Measurements from ENCODE around the gene ROGDI. TPM values are rescaled to one million over a fixed set of nuclear protein-coding genes. Genes with fewer than 3 reads are reported as not detected.

Gene ROGDI
- total RNA-seq, 4 donors from 2014 or later: 37.6 to 85.9 (median 62.6) TPM

GRCh38 chr16:4797805-4798252 lies 4.6 kb downstream of the ROGDI start:
- Histone ChIP-seq H3K27ac (no peak overlapping the region), H3K9me3 (no peaks in the 10 kb centered on the region), H3K4me1 (peaks cover 0 to 22% (median 10%) of the 10 kb centered on the region in 3 donors), H3K36me3 (peaks cover 0 to 49% of the 10 kb centered on the region in 2 donors), H3K27me3 (no peaks in the 10 kb centered on the region), H3K4me3 (no peak overlapping the region)
- no peak for TF ChIP-seq POLR2A (IDR thresholded peaks at IDR 0.05)
- TF ChIP-seq, protein P1, sequence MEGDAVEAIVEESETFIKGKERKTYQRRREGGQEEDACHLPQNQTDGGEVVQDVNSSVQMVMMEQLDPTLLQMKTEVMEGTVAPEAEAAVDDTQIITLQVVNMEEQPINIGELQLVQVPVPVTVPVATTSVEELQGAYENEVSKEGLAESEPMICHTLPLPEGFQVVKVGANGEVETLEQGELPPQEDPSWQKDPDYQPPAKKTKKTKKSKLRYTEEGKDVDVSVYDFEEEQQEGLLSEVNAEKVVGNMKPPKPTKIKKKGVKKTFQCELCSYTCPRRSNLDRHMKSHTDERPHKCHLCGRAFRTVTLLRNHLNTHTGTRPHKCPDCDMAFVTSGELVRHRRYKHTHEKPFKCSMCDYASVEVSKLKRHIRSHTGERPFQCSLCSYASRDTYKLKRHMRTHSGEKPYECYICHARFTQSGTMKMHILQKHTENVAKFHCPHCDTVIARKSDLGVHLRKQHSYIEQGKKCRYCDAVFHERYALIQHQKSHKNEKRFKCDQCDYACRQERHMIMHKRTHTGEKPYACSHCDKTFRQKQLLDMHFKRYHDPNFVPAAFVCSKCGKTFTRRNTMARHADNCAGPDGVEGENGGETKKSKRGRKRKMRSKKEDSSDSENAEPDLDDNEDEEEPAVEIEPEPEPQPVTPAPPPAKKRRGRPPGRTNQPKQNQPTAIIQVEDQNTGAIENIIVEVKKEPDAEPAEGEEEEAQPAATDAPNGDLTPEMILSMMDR (IDR thresholded peaks at IDR 0.05): no peak
- no peak for TF ChIP-seq POLR2AphosphoS5 (IDR thresholded peaks at IDR 0.05)
- no peak for TF ChIP-seq EP300 (IDR thresholded peaks at IDR 0.05)
- ATAC-seq: no peak
- WGBS, 2 donors (ENCODE audit: low coverage in 1 of 2): no CpG with 5 or more reads among the region's 22 CpGs

- no peaks in the 10 kb centered on the region for H3K27me3 ChIP-seq
- WGBS, 2 donors (ENCODE audit: low coverage in 1 of 2): 20 to 96% methylated on average over 1 to 4 of the region's 21 CpGs
- ATAC-seq: no peak
- H3K36me3 ChIP-seq: peaks cover 0 to 49% of the 10 kb centered on the region in 2 donors
- no peak overlapping the region for H3K27ac ChIP-seq
- no peaks in the 10 kb centered on the region for H3K9me3 ChIP-seq
- TF ChIP-seq EP300 (IDR thresholded peaks at IDR 0.05) (no peak), POLR2A (IDR thresholded peaks at IDR 0.05) (no peak), POLR2AphosphoS5 (IDR thresholded peaks at IDR 0.05) (no peak)
- TF ChIP-seq, protein P1 (IDR thresholded peaks at IDR 0.05): no peak
- H3K4me3 ChIP-seq: no peak overlapping the region
- H3K4me1 ChIP-seq: peaks cover 0 to 21% (median 10%) of the 10 kb centered on the region in 3 donors
Observed at GRCh38 chr16:4796982-4797804, 5.2 kb downstream of the ROGDI start.

DNA sequence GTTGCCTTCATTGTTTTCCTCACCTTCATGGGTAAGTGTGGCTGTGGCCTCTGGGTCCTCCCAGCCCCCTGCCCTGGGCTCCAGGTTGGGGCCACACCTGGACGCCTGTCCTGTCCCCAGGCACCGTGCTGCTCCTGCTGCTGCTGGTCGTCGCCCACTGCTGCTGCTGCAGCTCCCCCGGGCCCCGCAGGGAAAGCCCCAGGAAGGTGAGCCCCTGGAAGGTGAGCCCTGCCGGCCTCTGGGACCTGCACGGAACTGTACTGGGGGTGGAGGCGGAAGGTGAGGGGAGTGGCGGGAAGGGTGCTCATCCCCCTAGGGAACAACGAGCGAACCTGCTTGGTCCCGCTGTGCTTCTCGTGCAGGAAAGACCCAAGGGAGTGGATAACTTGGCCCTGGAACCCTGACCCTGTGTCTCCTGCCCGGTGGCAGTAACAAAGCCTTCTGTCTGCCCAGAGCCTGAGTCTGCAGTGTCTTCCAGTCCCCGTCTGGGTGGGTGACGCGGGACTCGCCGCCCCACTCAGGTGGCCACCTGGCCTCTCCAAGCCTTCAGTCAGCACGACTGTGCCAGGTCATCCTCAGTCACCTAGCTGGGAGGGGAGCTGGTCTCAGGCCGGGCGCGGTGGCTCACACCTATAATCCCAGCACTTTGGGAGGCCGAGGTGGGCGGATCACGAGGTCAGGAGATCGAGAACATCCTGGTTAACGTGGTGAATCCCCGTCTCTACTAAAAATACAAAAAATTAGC lies 6.4 kb downstream of the ROGDI start:
- H3K4me1 ChIP-seq: peaks cover 0 to 11% (median 2%) of the 10 kb centered on the region in 3 donors
- ATAC-seq: no peak
- peaks cover 0 to 49% of the 10 kb centered on the region in 2 donors for H3K36me3 ChIP-seq

GRCh38 chr16:4795181-4795827 lies 7.1 kb downstream of the ROGDI start, which contains the start of gene SMIM22:
Gene SMIM22, plus strand, starts transcription at chr16:4795369. Its CDS starts 366 bp downstream, at chr16:4795735.
- no peak within 1 kb of the TSS for H3K27ac ChIP-seq
- H3K9me3 ChIP-seq: no peaks in the 10 kb centered on the region
- no peak for TF ChIP-seq POLR2A (IDR thresholded peaks at IDR 0.05)
- TF ChIP-seq, protein P1 (IDR thresholded peaks at IDR 0.05): no peak
- TF ChIP-seq EP300 (IDR thresholded peaks at IDR 0.05): no peak
- WGBS, 2 donors (ENCODE audit: low coverage in 1 of 2): 0 to 62% methylated on average over 1 to 7 of the region's 14 CpGs
- ATAC-seq: no peak
- H3K27me3 ChIP-seq: no peaks in the 10 kb centered on the region
- H3K4me1 ChIP-seq: peaks cover 0 to 4% (median 0%) of the 10 kb centered on the region in 3 donors
- peaks cover 0 to 48% of the 10 kb centered on the region in 2 donors for H3K36me3 ChIP-seq
- no peak within 1 kb of the TSS for H3K4me3 ChIP-seq

More for the DNA sequence above, 6.4 kb downstream of the ROGDI start:
- no peak overlapping the region for H3K27ac ChIP-seq
- no peak overlapping the region for H3K4me3 ChIP-seq
- H3K27me3 ChIP-seq: no peaks in the 10 kb centered on the region
- WGBS, 2 donors (ENCODE audit: low coverage in 1 of 2): 81 to 87% methylated on average over 3 of the region's 30 CpGs
- TF ChIP-seq POLR2AphosphoS5 (IDR thresholded peaks at IDR 0.05): no peak
- TF ChIP-seq POLR2A (IDR thresholded peaks at IDR 0.05): no peak
- no peak for TF ChIP-seq EP300 (IDR thresholded peaks at IDR 0.05)
- TF ChIP-seq, protein P1 (IDR thresholded peaks at IDR 0.05): no peak
- H3K9me3 ChIP-seq: no peaks in the 10 kb centered on the region

Data from gastroesophageal sphincter (tissue), 4 donors.